GM23248 (cell line): ENCODE results near the gene TET2.

Experiments
- EZH2 ChIP-seq: fragments of 200-600 bp; sonication (generic); IDR thresholded peaks from 2 replicates; pipeline ENCODE4 v1.6.1; 2018; ENCODE audit warnings: antibody characterized with exemption, mild to moderate bottlenecking; ENCODE audit not compliant: insufficient read depth, poor library complexity, severe bottlenecking
- EZH2phosphoT487 ChIP-seq: fragments of 200-600 bp; sonication (generic); IDR thresholded peaks from 2 replicates; pipeline ENCODE4 v1.6.1; 2018; ENCODE audit warnings: antibody characterized with exemption, moderate library complexity, mild to moderate bottlenecking, low read depth; ENCODE audit not compliant: insufficient read depth

DNA sequence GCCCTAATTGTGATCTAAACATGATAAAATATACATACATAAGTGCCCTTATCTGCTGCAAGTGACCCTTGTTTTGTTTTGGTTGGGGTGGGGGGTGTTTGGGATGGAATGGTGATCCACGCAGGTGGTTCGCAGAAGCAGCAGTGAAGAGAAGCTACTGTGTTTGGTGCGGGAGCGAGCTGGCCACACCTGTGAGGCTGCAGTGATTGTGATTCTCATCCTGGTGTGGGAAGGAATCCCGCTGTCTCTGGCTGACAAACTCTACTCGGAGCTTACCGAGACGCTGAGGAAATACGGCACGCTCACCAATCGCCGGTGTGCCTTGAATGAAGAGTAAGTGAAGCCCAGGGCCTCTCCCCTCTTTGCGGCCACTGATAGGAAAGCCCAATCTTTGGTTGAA is 96.8 kb downstream of the TET2 start:
- TF ChIP-seq EZH2 (no peak), EZH2phosphoT487 (no peak)
